Kidney capillary endothelial cell (primary cell): ENCODE data around the gene LAMB3.

ENCODE experiments used
- DNase-seq: peaks from one replicate; pipeline ENCODE4 v3.0.0-alpha.2; 2018; ENCODE audit warnings: low spot score

The LAMB3 gene

DNA sequence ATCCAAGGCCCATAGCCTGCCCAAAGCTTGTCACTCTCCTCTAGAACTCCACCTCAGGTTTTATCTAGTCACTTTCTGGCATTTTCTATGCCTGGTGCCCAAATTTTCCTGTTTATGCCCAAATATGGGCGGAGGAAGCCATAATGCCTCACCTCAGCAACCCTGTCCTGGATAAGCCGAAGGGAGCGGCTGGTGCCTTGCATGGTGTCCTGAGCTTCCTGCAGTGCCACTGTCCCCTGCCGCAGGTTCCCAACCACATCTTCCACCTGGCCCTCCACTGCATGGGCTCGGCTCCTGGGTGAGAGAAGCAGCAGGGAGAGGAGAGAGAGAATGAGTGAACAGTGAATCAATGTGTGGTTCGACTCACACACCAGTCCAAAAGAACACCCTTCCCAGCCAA is 34.5 kb downstream of the LAMB3 start:
- DNase-seq = no peak

DNA sequence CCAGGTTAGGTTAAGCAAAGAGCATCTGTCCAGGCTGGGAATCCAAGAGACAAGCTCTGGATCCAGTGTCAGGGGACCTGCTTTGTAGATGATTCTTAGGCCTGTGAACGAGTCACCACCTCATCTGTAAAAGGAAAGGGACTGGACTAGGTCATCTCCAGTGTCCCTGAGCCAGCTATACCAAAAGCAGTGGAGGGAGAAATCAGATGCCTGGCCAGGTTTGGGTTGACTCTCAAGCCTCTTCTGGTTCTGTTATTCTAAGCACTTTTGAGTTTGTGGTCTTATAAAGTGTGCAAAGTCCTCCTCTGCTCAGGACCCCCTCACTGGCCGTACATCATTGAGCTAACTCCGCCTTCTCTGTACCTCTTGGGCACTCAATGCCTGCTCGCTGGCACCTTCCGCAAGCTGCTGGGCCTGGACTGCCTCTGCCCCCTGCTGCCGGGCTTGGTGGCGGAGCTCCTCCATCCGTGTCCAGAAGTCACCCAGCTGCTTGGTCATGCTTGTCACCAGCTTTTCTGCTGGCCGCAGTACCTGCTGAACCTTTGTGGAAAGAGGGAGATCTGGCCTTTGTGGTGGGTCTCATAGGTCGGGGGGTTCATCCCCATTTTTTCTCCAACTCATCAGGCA is 35.1 kb downstream of the LAMB3 start:
- DNase-seq = no peak

DNA sequence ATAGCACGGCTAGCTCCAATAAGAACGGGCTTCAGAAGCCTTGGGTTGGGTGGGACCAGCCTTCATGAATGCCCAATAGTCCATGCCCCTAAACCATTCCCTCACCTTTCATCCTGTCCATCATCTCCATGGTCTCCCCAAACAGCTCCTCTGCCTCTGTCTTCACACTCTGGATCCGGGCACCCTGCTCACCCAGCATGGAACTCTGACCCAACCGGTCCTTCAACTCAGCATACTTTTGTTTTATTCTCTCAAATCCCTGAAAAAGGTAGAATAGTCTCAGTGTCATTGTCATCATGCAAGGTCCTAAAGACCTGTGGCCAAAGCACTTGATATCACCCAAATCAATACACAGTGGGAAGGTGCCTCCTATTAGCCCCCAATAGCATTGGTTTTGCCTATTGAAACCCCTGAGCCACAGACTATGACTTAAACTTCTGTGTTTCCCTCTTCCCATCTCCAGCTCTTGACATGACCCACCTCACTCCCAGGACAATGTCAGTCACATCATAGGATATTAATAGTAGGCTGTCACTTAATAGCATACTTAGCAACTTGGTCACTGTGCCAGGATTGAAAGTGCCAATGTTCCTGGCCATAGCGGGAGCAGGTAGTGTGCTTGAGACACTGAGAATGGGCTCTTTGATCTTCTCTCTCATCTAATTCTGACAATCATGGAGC is 35.7 kb downstream of the LAMB3 start:
- DNase-seq = no peak

DNA sequence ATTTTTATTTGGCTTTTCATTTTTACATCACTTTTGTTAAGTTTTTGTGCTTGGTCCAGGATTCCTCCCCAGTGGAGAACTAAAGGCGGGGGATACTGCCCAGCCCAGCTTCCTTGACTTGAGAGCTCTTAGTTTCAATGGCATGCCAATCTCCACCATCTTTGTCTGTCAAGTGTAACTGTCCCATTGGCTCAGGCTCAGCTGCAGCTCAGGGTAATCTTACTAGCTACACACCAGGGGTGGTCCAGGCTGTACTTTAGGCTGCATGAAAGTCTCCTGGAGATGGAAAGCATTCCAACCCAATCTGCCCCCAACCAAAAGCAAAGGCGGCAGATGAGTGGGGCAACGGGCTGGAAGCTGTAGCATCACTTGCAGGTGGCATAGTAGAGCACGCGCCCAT is 37.3 kb downstream of the LAMB3 start:
- no peak for DNase-seq

DNA sequence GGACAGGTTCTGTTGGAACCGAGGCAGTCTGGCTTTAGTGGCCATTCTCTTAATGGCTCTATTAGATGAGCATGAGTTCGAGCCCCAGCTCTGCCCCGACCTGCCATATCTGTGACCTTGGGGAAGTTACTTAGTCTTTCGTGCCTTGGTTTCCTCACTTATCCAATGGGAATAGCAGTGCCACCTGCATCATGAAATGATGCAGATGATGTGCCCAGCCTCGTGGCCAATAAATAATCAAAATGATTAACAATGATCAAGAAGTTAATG is 38.1 kb downstream of the LAMB3 start:
- no peak for DNase-seq

DNA sequence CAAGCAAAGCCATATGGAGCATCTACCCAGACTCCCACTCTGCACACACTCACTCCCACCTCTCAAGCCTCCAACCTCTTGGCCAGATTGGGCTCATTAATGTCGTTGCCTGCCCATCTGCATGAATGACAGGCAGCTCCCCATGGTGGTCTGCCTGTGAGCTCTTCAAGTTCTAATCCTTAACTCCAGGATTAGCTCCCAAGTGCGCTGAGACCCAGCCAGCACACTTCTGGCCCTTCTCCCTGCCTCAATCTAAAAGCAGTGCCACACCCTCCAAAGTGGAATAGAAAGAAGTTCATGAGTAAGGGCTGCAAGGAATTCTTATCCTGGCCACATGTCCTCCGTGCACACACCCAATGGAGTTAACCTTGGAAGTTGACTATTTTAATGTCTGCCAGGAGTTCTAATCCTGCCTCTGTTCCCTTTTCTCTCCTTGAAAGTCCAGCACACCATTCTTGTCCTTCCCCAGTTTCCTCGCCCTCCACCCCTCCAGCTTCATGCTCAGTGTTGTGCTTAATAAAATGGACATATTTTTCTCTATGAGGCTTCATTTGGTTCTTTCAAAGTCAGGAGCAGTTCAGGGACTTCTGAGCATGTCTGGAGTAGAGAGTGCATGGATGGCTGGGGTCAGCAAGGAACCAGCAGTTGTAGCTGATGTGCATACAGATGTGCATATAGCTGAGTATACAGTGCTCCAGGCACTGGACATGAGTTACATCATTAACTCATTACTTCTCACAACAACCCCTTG is 38.6 kb downstream of the LAMB3 start:
- no peak for DNase-seq

DNA sequence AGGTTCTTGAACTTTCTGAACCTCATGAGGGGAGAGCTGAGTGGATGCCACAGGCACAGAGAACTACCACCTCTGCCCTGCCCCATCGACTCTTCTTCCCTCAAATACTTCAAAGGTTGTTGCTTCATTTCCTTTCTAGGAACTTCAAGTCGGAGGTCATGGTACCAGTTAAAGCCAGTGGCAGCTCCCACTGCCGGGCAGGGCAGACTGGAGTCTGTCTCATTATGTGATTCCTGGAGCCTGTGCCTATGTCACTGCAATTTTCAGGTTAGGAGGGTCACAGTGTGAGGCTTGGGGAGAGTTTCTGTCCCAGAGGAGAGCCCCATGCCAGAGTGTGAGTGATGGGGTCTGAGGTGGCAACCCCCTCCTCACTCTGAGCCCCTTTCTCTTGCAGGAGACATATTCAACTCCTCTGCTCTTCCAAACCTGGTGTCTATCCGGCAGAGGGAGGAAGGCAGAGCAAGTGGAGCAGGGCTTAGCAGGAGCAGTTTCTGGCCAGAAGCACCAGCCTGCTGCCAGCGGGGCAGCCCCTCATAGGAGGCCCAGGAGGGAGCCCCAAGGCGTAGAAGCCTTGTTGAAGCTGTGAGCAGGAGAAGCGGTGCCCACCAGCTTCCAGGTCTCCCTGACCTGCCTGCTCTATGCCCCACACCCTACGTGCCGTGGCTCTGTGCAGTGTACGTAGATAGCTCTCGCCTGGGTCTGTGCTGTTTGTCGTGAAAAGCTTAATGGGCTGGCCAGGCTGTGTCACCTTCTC is 39.4 kb downstream of the LAMB3 start:
- DNase-seq = no peak

DNA sequence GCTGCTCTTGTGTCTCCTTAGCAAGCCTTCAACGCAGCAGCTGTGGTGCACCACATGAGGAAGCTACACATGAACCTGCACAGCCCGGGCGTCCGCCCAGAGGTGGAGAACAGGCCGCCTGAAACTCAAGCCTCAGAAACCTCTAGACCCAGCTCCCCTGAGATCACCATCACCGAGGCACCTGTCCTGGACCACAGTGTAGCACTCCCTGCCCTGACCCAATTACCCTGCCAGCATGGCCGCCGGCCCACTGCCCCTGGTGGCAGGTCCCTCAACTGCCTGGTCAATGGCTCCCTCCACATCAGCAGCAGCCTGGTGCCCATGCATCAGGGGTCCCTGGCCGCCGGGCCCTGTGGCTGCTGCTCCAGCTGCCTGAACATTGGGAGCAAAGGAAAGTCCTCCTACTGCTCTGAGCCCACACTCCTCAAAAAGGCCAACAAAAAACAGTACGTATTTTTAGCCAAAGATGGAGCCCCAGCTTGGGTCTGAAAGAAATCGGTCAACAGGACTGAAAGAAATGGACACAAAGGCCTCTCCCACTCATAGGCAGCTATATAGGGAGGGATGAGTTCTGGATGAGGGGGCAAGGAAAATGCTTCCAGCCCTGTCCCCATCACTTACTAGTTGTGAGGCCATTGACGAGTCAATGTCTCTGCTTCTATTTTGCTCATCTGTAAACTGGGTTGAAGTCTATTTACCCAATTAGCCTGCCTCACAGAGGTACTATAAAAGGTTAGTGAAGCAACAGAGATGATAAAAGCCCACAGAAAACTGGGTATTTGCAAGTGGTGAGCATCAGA is 40.3 kb downstream of the LAMB3 start:
- DNase-seq = no peak

DNA sequence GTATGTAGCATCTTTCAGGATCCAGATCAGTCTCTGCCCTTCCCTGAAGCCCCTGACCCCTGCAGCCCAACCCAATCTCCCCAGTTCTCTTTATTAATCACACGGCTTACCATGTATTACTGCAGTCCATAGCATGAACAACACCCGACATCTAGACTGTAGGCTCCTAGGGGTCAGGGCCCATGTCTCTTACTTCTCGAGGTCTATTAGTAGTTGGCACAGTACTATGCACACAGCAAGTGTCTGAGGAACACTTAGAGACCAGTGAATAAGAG is 41.7 kb downstream of the LAMB3 start:
- no peak for DNase-seq

DNA sequence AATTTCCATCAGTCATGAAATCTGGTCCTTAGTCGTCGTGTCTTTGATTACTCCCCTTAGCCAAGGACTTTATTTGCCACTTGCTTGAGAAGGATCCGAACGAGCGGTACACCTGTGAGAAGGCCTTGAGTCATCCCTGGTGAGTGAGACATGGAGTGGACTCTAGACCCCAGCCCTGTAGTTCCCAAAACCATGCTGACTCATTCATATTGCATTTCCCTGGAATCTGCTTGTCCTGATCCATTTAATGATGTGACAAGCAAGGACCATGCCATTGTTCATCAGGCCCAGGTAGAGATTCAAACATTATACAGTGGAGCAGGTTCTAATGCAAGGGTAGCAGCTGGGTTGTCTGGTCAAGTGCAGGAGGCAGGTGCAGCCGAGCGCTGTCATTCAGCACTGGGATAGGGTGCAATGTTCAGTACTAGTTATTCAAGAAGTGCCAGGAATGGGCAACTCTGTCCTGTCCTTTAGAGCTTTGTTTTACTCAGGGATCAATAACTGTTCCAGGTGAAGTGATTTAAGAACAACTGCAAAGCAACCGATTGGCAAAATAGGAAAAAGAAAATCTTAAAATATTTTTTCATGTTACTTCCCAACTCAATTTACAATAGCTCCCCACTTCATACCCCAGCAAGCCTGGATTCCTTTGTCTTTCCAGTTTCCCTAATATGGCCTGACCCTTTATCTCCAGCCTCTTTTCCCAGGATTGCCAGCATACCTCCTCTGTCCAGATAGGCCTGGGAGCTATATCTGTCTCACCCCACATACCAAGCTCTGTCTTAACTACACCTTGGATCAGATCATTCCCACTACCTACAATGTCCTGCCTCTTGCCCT is 42.2 kb downstream of the LAMB3 start:
- no peak for DNase-seq

DNA sequence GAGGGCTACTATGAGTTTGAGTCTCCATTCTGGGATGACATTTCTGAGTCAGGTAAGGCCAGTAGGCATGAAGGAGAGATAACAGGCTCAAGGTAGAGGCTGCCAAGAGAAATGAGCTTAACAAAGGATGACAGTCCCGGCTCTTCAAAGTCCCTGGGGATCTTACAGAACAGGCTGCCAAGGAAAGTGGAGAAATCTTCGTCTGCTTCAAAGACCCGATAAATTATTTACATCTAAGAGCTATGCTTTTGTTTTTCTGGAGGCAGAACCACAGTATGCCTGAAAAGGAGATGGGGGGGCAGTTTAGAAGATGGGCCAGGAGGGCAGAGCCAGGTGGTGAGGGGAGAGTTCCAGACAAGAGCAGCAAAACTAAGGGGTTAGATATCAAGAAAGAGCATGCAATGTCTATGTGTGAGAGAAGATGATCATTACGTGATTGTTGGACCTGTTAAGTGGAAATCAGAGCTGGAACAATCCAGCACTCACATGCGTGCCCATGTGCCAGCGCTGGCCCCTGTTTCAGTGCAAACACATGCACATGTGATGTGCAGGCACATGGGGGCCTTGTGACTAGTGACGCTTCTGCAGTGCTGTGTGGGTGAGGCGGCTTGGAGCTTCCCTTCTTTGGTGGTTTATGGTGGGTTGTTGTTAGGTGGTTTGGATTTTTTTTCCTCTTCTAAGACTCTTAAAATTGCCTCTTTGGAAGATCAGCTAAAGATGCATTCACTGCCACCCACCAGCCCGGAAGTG is 43.0 kb downstream of the LAMB3 start:
- no peak for DNase-seq

DNA sequence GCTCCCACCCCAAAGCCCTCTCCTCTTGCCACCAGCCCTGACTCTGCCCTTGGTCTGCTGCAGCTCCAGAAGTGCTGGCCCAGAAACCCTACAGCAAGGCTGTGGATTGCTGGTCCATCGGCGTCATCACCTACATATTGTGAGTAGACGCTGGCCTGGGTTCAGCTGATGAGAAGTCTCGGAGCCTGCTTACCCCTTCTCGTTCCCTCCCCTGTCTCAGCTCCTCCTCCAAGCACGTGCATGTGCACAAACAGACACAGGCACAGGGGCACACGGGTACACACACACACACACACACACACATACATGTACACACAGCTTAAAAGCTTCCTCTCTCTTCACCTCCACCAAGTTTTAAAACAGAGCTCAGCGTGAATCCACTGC is 44.4 kb downstream of the LAMB3 start:
- DNase-seq = no peak

DNA sequence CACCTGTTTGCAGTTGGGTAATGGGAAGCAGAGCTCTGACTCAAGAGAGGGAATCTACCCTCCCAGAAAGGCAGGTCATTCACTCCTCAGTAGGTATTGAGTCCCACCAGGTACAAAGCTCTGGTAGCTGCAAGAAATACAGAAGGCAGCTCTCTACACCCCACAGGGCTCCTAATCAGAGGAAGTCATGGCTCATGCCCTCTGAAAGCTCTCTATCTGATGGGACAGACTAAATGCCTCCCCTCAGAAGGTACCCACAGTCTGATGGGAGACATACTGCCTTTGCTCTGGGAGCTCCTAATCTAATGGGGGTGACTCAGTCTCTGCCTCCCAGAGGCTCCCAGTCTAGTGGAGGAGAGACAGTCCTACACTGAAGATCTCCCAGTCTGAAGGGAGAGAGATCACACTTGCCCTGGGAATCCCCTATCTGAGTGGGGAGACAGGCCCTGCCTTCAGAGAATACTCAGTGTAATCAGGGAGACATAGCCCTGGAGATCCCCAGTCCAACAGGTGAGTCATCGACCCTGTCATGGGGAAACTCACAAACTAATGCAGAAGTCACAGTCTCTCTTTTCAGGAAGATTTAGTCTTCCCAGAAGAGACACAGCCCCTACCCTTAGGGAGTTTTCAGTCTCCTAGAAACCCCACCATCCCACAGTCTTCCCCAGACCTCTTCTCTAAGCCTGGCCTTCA is 45.0 kb downstream of the LAMB3 start:
- DNase-seq = no peak

DNA sequence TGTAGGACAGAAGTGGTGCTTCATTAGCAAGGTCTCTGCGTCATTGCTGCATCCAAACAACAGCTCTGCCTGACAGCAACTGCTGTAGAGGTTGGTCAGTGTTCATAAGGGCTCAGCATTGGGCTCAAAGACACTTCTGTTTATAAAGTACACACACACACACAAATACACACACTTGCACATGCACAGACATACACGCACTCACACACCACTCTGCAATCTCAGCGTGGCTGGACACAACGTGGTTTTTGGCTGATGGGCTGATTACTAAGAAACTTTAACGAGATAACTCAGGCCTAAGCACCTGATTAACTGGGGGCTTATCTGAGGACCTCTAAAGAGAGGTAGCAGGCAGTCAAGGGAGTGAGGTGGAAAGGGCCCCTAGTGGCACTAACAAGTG is 48.3 kb downstream of the LAMB3 start:
- DNase-seq = no peak

DNA sequence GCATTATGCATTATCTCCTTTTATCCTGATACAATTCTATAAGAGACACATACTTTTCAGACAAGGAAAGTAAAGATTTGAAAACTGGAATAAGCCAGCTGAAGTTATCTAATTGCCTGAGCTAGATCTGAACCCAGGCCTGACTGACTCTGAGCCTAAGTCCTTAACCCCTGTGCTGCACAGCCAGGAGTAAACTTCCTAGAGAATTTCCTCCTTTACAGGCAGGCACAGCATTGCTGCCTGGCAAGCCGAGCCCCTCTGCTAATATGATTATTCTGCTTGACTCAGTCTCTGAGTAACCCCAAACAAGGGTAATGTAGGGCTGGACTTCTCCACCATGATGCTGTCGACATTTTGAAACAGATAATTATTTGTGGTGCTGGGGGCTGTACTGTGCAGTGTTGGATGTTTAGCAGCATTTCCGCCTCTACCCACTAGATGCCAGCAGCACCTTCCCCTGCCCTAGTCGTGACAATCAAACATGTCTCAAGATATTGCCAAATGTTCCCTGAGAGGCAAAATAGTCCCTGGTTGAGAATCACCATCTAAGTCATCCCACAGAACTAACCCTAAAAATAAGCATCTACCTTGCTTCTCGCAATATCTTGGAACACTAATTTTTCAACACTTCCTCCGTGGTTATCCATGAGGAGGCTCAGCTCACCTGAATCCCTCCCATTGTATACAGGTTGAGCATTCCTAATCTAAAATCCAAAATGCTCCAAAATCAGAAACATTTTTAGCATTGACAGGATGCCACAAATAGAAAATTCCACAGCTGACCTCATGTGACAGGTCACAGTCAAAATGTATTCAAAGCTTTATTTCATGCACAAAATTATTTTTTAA is 50.2 kb downstream of the LAMB3 start:
- DNase-seq = peak; percentile 57

DNA sequence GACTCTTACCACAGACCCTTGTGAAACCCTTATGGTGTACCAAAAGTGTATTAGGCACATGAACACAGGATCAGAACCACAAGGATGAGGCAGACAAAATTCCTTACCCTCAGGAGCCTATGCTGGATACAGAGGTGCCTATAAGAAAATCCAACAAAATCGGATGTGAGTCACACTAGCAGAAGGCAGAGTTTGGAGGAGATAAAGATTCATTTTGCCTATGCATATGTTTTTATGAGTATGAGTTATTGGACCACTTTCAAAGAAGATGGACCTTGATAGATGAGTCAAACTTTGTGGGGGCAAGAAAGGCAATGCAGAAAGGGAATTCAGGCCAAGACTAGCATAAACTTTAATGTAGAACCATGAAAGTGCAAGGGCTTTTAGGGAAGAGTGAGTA is 51.7 kb downstream of the LAMB3 start:
- DNase-seq = no peak

DNA sequence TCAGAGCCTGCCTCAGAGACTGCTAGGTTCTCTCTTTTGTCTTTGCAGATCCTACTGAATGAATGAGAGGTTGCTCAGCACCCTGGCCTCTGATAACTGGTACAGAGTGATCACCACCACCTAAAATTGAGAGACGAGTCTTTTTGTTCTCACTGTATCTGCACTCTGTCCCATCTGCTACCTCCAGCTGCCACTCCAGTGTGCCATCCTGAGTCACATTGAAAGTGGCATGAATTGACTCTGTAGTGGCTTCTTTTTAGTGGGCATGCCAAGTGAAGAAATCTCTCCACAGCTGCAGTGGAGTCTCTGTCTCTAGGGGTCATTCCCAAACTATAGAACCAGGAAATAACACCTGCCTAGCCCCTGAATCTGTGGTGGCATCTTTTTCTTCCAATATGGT is 54.0 kb downstream of the LAMB3 start:
- no peak for DNase-seq

DNA sequence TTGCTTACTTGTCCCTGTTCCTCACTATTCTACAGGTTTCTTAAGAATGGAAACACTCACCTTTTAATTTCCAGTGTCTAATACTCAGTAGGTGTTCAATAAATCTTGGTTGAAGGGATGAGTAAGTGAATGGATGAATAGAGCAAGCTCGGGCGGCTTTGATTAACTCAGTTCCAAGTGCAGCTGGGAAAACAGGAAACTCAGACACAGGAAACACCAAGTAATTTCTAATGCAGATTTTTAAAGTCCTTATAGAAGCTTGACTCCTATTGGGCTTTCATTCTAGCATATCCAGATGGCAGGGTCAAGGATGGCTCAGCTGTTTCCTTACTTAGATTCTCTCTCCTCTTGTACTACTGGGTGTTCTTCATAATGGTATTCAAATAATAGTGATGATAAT is 54.7 kb downstream of the LAMB3 start:
- DNase-seq = peak; percentile 70

DNA sequence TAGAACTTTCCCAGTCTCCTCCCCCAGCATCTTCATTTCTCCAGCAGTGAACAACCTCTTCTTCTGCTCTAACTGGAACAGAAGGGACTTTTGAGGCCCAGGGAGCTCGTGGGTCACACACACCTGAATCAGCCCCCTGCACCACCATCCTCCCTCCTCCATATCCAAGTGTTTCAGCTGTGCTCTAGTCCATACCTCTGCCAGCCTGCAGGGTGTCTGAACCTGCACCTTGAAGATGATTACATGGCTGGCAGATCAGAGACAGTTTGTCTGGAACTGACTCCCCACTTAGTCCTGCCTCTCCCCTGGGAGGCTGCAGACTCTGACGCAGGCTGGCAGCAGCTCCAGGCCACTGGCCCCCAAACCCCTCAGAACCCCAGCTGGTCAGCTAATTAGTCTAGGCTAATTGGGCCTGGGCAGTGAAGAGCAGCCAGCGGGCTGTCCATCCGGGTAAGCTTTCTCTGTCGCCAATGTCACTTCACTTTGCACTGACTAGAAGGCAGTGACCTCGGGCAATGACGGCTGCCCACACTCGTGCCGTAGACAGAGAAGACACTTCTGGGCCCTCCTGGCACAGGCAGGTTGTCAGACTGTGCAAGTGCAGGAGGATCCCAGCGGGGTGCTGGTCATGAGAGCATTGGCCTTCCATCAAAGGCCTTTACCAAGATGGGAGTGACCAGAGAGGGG is 56.5 kb downstream of the LAMB3 start:
- DNase-seq = no peak
